Measurements from ENCODE around the gene ZCCHC8.
"Not testable (repeated sequence)": the region's sequence is repeated elsewhere in the genome, so short reads cannot be mapped to it uniquely, and the experiment has no call there.

Gene ZCCHC8

DNA sequence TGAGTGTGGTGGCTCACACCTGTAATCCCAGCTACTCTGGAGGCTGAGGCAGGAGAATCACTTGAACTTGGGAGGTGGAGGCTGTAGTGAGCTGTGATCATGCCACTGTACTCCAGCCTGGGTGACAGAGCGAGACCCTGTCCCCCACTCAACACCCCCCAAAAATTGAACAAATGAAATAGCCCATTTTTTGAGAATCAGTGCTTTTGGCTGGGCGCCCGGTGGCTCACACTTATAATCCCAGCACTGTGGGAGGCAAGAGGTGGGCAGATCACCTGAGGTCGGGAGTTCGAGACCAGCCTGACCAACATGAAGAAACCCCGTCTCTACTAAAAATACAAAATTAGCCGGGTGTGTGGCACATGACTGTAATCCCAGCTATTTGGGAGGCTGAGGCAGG is 30.2 kb downstream of the ZCCHC8 start:
- not testable (repeated sequence) for DNase-seq

DNA sequence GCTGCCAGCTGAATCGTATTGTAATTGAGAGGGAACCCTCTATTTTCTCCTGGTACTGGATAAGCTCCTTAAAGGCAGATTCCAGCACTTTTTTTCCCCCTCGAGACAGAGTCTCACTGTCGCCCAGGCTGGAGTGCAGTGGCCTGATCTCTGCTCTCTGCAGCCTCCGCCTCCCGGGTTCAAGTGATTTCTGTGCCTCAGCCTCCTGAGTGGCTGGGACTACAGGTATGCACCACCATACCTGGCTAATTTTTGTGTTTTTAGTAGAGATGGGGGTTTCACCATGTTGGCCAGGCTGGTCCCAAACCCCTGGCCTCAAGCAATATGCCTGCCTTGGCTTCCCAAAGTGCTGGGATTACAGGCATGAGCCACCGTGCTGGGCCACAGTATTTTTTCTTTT is 30.9 kb downstream of the ZCCHC8 start:
- not testable (repeated sequence) for DNase-seq

GRCh38 chr12:122467983-122468382 is 32.7 kb downstream of the ZCCHC8 start:
- DNase-seq = no peak

DNA sequence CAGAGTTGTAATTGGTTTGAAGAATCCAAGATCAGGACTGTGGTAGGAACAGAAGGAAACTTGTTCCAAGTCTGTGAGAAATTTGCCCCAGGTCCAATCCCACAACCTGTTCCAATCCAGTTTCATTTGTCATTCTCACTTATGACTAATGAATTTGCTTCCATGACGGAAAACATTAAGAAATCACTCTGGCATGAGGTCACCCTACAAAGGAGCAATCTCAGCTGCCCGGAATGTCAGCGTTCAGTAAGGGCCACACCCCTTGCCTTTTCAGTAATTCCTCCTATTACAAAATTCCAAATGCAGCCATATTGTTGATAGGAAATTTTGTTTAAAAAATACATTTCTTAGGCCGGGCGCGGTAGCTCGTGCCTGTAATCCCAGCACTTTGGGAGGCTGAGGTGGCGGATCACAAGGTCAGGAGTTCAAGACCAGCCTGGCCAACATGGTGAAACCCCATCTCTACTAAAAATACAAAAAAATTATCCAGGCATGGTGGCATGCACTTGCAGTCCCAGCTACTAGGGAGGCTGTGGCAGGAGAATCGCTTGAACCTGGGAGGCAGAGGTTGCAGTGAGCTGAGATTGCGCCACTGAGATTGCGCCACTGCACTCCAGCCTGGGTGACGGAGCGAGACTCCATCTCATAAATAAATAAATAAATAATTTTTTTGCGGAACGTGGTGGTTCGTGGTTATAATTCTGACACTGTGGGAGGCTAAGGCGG is 36.3 kb downstream of the ZCCHC8 start:
- not testable (repeated sequence) for DNase-seq

- no peak for DNase-seq
Measured at GRCh38 chr12:122460641-122461040, 40.1 kb downstream of the ZCCHC8 start.

GRCh38 chr12:122460061-122460460 is 40.7 kb downstream of the ZCCHC8 start:
- DNase-seq = no peak

DNA sequence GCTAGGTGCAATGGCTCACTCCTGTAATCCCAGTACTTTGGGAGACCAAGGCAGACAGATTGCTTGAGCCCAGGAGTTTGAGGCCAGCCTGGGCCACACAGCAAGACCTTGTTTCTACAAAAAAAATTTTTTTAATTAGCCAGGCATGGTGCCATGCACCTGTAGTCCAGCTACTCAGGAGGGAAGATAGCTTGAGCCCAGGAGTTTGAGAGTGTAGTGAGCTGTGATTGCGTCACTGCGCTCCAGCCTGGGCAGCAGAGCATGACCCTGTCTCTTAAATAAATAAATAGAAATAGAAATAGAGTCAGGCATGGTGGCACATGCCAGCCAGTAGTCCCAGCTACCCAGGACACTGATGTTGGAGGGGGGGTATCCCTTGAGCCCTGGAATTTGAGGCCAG is 41.5 kb downstream of the ZCCHC8 start:
- DNase-seq = no peak

- DNase-seq = no peak
Measured at GRCh38 chr12:122458105-122459035, 42.4 kb downstream of the ZCCHC8 start.

GRCh38 chr12:122457627-122458026 is 43.1 kb downstream of the ZCCHC8 start:
- no peak for DNase-seq

GRCh38 chr12:122454739-122455138 is 46.0 kb downstream of the ZCCHC8 start:
- DNase-seq = no peak

- DNase-seq = no peak
Measured at GRCh38 chr12:122454250-122454721, 46.4 kb downstream of the ZCCHC8 start.

DNA sequence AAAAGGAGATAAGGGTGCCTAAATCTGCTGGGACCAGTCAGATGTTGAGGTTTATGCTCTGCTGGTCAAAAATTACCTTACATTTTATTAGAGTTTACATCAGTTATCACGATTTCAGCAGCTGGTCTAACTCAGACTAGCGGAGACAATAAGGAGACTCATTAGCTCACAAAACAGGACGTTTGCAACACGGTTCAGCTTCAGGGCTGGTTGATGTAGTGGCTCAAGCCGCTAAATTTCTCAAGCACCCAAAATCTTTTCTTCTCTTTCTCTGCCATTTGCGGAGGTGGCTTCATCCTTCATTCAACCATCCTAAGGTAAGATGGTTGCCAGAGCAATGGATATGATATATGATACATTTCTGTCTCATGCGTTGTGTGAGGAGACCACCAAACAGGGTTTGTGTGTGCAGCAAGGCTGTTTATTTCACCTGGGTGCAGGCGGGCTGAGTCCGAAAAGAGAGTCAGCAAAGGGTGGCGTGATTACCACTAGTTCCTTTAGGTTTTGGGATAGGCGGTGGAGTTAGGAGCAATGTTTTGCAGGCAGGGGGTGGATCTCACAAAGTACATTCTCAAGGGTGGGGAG is 47.9 kb downstream of the ZCCHC8 start:
- no peak for DNase-seq

- peak; percentile 11 for DNase-seq
Measured at GRCh38 chr12:122449317-122449716, 51.4 kb downstream of the ZCCHC8 start.

DNA sequence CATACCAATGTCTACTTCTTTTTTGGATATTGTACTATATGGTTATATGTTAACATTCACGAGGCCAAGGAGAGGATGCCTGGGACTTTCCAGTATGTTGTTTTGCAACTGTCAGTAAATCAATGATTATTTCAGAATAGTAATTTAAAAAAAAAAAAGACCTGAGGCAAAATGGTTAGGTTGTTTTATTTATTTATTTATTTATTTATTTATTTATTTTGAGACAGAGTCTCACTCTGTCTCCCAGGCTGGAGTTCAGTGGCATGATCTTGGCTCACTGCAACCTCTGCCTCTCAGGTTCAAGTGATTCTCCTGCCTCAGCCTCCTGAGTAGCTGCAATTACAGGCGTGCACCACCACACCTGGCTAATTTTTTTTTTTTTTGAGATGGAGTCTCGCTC is 52.9 kb downstream of the ZCCHC8 start:
- DNase-seq = not testable (repeated sequence)

- DNase-seq = not testable (repeated sequence)
Measured at GRCh38 chr12:122446390-122446789, 54.3 kb downstream of the ZCCHC8 start.

DNA sequence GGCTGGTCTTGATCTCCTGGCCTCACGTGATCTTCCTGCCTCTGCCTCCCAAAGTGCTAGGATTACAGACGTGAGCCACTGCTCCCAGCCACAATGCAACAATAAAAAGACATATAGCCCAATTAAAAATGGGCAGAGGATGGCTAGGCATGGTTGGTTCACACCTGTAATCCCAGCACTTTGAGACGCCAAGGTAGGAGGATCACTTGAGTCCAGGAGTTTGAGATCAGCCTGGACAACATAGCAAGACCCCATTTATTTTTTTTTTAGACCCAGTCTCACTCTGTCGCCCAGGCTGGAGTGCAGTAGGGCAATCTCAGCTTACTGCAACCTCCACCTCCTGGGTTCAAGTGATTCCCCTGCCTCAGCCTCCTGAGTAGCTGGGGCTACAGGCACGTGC is 56.7 kb downstream of the ZCCHC8 start:
- not testable (repeated sequence) for DNase-seq

DNA sequence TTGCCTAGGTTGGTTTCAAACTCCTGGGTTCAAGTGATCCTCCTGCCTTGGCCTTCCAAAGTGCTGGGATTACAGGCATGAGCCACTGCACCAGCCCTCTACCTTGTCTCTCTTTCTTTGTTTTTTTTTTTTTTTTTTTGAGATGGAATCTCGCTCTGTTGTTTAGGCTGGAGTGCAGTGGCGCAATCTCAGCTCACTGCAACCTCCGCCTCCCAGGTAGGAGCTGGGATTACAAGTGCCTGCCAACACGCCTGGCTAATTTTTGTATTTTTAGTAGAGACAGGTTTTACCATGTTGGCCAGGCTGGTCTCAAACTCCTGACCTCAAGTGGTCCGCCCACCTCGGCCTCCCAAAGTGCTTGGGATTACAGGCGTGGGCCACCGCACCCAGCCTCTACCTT is 61.9 kb downstream of the ZCCHC8 start:
- DNase-seq = not testable (repeated sequence)

- no peak for DNase-seq
Measured at GRCh38 chr12:122437656-122438121, 63.0 kb downstream of the ZCCHC8 start.

- no peak for DNase-seq
Measured at GRCh38 chr12:122435186-122435585, 65.5 kb downstream of the ZCCHC8 start.

- not testable (repeated sequence) for DNase-seq
Measured at GRCh38 chr12:122429043-122429442, 71.7 kb downstream of the ZCCHC8 start.

GRCh38 chr12:122427403-122427802 is 73.3 kb downstream of the ZCCHC8 start:
- DNase-seq = no peak

DNA sequence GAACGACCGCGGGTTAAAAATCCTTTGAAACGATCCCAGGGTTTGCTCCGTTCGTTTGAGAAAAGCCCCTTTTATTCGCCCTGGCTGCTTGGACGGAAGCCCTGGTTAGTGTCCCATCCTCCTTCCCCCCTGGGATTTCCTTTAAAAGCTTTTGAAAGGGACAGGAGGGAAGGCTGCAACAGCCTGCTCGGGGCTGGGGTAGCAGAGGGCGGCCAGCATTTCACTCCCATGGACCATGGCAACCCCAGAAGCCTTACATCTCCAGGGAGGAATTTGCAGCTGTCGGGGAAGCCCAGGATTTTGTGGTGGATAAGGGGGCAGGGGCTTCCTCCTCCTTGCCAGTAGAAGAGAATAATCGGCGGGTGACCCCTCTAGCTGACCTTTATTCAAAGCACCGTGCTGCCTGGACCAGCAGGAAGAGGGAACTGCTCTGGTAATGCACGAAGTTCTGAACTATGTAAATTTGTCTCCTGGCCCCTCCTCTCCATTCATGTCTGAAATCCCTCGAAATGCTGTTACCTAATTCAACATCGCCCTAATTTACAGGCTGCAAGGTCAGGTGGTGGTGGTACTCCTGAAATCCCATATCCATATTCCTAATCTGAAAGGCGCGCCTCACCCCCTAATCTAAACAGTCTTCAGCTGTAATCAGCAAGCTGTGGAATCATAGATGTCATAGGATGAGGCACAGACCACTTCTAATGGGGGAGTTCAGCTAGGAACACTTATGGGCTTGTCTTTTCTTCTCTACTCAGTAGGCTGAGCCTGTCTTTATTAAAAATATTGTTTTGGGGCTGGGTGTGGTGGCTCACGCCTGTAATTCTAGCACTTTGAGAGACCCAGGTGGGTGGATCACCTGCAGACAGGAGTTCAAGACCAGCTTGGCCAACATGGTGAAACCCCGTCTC is 77.2 kb downstream of the ZCCHC8 start:
- no peak for DNase-seq
